HG02840 (cell line): ENCODE results near the gene PRKAR2B.
A peak's percentile ranks its signal among the peaks of the same experiment; 100 is the strongest.
"Not testable (repeated sequence)": the region's sequence is repeated elsewhere in the genome, so short reads cannot be mapped to it uniquely, and the experiment has no call there.

Source experiments
- ATAC-seq: cut with Tn5 transposase; IDR thresholded peaks from one replicate; pipeline ENCODE4 v1.9.1; 2021; ENCODE audit warnings: mild to moderate bottlenecking, moderate library complexity, moderate number of reproducible peaks; ENCODE audit not compliant: unreplicated experiment, low FRiP score

The PRKAR2B gene

DNA sequence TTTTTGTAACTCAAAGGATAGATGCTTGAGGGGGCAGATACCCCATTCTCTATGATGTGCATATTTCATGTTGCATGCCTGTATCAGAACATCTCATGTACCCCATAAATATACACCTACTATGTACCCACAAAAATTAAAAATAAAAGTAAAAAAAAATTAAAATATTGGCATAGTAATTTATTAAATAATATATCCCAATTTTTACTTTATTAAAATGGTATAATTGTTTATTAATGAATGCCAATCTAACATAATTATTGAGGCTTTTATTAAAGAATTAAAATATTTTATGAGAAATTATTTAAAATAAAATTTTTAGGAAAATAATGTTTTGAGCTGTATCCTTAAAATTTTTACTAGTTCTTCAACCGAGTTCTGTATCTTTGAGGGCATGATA lies 105.4 kb downstream of the PRKAR2B start:
- no peak for ATAC-seq

DNA sequence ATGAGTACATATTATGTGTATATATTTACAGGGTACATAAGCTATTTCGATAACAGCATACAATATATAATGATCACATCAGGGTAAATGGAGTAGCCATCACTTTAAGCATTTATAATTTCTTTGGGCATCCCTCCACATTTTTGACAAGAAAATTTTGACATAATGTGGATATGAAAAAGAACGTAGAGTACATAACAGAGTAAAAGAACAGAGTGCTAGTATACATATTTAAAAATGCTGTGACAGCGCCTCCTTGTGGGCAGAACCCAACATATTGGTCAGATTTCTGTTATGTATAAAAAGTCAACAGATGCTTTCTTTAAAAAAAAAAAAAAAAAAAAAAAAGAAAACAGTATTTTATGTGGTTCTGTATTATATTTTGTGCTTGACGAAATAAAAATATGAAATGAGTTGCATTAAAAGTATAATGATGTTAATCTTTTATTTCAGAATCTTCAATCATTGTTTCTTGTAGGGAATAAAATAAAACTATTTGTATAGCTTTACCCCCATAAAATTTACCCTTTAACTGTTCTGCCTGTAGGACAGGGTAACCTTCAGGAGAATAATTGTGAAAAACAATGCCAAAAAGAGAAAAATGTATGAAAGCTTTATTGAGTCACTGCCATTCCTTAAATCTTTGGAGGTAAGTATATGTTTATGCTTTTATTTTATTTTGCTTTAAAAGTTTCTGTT lies 106.0 kb downstream of the PRKAR2B start:
- ATAC-seq = no peak

DNA sequence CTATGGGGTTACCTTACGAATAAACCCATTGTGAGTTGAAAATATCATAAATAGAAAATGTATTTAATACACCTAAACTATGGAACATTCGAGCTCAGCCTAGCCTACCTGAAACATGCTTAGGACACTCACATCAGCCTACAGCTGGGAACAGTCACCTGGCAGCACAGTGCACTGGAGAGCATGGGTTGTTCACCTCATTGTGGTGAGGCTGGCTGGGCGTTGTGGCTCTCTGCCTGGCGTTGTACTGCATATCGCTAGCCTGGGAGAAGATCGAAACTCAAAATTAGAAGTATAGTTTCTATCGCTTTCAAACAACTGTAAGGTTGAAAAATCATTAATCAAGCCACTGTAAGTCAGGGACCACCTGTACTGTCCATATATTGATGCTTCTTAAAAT lies 107.0 kb downstream of the PRKAR2B start:
- ATAC-seq = no peak

DNA sequence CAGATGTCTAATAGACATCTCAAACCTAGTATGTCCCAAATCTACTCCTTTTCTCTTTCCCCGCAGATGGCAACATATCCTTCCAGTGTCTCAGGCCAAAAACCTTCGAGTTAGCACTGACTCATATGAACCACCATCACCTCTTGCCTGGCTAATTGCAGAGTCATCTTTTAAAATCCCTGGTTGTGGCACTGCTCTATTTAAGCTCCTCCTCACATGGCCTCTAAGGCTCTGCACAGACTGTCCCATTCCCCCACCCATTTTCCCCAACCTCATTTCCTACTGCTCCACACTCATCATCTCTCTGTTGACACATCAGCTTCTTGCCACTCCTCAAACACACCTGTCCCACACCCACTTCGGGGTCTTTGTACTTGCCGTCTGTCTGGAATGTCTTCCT lies 107.5 kb downstream of the PRKAR2B start:
- no peak for ATAC-seq

DNA sequence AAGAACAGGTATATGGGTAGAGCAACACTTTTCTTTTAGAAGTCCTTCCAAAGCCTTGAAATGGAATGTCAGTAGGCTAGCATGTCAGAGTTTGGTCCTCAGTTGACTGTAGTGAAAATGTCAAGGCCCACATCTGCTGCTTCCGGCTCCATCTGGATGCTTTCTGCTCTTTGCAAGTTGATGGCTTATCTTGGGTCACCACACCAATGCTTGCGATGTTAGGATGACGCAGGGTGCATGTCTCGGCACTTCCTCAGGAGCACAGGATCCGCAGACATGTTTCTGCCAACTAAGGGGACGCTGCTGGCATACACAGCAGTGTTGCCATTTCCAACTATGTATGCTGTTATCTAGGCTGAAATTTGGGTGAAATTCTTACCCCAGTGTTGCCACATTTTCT lies 110.3 kb downstream of the PRKAR2B start:
- no peak for ATAC-seq

DNA sequence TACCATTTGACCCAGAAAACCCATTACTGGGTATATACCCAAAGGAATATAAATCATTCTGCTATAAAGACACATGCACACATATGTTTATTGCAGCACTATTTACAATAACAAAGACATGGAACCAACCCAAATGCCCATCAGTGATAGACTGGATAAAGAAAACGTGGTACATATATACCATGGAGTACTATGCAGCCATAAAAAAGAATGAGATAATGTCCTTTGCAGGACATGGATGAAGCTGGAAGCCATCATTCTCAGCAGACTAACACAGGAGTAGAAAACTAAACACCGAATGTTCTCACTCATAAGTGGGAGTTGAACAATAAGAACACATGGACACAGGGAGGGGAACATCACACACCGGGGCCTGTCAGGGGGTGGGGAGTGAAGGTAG lies 111.2 kb downstream of the PRKAR2B start:
- not testable (repeated sequence) for ATAC-seq

DNA sequence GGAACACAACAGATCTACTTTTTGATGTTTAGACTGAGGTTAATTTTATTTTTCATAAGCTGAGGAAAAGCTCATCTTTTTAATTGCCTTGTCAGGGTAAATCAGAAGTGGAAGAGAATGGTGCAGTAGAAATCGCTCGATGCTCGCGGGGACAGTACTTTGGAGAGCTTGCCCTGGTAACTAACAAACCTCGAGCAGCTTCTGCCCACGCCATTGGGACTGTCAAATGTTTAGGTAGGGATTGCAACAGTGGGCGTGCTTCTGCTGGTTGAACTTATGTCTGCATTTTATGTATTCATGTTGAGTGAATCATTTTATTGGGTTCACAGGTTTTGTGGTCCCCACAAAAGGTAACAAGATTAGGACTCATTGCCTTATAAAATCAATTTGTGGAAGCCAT lies 112.6 kb downstream of the PRKAR2B start:
- no peak for ATAC-seq

DNA sequence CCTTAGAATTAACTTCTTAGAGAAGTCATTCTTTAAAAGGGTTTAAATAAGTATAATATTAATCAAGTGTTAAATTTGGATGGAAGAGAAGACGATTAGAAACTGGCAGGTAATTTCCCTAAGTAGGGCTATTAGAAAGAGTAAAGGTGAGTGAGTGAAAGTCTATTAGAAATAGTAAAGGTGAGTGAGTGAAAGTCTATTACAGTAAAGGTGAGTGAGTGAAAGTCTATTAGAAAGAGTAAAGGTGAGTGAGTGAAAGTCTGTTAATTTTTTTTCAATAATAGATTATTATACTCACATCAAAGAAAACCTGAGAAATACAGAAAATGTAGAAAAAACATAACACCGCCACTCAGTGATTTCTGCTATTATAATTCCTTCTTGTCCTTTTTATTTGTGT lies 113.5 kb downstream of the PRKAR2B start:
- no peak for ATAC-seq

DNA sequence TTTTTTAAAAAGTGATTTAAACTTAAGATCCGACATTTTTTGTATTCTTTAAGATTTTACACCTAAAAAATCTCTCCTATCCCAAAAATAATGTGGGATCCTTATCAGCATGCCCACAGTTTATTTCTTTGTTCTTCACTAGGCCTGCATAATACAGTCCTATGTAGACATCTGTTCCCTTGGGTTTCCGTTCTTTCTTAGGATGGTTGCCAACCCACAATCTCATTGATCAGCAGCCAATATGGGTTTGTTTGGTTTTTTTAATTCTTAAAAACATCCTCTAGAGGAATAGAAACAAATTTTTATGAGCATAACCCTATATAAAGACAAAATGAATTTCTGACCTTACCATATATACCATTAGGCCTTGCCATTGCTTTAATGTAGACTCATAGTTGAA lies 115.9 kb downstream of the PRKAR2B start:
- no peak for ATAC-seq

DNA sequence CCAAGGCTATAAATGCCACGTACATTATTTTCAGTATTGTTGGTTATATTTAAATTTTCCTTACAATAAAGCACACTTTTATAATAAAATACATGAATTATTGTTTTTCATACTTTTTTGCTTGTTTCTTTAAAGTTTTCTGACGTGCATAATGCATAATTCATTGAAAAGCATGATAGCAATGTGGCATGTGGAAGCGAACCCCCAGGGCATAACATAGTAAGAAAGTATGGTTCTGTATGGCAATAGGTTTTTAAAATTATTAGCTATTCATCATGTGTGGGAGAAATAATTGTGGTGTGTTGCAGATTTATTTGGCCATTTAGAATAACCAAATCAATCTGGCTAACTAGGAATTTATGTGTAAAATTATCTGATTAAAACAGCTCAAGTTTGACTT lies 116.9 kb downstream of the PRKAR2B start:
- no peak for ATAC-seq

DNA sequence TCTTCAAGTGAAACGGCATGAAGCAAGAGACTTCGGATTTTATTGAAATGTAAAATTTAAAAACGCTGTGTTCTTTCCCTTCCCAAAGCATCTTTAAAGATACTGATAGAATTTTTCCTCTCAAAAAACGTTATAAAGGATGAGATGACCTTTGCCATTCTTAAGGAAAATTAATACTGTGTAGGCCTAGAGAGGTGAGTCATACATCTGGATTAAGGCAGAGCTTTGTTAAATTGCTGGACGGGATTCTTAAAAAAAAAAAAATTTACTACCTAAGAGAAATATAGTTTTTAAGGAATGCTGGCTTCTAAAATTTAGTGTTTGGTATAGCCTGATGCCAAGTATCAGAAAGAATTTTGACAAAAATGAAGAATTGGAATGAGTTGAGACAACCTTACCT lies 118.0 kb downstream of the PRKAR2B start:
- ATAC-seq = no peak

DNA sequence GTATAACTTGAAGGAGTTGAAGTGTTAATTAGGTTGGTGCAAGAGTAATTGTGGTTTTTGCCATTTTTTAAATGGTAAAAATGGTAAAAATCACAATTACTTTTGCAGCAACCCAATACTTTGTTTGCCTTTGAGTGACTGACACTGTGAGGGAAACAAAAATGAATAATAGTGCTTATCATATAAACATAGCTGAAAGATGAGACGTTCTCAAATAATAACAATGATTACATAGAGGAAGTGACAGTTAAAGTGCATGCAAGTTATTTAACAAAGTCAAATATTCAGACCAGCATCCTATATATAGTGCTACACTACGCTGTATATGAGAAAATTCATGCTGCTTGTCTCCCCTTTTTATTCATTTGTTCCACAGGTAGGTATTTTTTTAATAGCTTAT lies 119.6 kb downstream of the PRKAR2B start:
- ATAC-seq = no peak

DNA sequence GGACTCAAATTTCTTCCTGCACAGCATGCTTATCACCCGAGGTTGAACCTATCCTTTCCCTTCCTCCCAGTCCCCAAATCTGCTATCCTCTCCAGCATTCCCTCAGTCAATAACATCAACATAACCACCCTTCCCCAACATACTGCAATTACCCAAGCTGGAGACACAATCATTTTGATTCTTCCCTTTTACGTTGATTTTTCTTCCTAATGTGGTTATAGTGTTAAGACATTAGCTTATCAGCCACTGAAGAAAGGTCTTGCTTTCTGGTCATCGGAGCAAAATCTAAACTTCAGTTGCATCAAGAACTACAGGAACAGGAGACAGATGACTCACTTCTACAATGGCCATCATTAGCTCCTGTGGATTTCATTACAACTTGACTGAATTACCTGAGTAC lies 120.8 kb downstream of the PRKAR2B start:
- no peak for ATAC-seq

DNA sequence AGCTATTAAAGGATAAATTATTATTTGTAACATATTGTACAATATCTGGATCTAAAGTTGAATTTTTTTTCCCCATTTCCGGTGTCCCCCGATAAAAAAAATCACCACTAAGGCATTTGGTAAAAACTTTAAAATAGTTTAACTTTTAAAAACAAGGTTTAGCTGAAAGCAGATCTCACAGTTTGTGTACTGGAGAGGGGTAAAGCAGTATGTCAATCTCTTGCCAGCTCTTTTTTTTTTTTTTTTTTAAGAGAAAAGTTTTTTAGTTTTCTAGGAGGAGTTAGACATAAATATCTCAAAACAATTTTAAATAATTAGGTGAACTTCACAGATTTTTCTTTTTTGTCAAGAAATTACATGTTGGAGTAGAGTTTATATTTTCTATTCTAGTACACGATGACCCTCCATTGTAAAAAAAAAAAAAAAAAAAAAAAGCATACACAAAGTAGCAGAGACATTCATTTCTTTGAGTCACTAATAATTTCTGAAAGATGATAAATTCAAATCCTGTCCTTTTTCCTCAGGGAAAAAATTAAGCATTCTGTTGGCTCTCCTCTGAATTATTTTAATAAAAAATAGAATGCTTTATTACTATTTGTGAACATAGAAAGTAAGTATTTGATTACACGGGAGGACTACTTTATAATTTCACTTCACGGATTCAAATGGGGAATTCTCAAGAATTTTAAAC lies 122.4 kb downstream of the PRKAR2B start:
- ATAC-seq = no peak

DNA sequence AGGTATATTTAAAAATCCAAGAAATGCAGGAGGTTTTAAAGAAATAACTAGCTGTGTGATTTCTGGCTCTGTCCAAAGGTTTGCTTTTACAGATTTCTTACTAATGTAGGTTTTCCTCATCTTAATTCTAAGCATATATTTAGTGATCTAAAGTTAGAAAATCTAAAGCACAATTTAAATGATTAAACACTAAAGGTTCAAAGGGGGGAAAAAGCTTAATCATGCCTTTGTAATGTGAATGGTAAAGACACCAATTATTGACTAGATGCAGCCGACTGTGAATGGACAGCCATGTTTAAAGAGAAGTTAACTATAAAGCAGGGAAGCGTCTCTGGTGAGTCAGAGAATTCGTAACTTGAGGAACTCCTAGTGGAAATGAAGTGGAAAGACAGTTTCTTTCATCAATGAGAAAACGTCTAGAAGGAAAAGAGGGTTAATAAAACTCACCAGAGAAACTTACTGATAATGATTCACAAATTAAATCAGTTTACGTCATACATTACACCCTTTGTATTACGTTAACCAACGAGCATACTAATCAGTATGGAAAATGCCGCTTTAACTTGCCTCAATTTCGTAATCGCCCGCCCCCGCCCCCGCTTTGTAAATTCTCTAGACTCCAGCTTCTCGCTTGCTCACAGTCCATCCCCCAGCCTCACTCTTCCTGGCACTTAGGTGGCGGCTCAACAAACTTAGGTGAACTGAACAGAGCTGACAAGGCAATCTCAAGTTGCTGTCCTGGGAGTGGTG lies 123.2 kb downstream of the PRKAR2B start:
- ATAC-seq = no peak

DNA sequence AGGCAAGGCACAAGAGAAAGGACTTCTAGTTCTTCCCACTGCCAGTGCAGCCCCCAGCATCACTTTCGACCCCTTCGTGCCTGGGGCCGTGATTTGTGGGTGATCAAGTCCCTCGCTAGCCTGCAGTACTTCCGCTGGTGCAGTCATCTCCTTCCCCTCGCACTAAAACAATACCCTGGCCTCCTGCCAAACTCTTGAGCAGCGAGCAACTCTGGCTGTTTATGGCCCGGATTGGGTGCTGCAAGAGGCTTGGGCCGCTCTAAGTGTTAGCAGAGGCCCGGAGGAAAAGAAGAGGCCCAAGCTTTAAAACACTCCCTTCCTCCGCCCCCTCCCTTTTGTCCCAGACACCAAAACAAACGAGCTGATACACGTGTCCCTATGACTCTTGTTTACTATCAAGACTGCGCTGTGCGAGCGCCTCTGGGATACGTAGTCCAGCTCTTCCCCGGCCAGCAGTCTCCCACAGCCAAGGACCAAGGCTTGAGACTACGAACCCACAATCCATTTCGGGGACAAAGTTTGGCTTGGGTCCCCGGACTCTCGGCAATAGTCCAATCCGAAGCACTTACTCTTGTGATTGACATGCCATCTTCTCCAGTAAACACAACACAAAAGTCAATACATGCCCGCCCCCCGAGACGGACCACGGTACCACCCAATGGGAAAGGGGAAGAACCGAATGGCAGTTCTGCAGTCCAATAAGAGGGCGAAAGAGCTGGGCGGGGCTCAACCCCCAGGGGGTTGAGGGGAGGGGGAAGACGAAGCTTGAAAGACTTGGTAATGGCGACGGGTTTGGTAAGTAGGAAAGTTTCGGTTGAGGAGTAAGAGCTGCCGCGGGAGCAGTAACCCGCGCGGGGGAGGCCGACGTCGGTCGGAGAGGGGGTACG lies 124.0 kb downstream of the PRKAR2B start, which contains the start of gene HBP1:
HBP1 (plus strand) TSS at position 771 of the 887 bp plus-strand sequence. CDS start 10,891 bp downstream, outside the sequence.
- ATAC-seq = peak; percentile 92

DNA sequence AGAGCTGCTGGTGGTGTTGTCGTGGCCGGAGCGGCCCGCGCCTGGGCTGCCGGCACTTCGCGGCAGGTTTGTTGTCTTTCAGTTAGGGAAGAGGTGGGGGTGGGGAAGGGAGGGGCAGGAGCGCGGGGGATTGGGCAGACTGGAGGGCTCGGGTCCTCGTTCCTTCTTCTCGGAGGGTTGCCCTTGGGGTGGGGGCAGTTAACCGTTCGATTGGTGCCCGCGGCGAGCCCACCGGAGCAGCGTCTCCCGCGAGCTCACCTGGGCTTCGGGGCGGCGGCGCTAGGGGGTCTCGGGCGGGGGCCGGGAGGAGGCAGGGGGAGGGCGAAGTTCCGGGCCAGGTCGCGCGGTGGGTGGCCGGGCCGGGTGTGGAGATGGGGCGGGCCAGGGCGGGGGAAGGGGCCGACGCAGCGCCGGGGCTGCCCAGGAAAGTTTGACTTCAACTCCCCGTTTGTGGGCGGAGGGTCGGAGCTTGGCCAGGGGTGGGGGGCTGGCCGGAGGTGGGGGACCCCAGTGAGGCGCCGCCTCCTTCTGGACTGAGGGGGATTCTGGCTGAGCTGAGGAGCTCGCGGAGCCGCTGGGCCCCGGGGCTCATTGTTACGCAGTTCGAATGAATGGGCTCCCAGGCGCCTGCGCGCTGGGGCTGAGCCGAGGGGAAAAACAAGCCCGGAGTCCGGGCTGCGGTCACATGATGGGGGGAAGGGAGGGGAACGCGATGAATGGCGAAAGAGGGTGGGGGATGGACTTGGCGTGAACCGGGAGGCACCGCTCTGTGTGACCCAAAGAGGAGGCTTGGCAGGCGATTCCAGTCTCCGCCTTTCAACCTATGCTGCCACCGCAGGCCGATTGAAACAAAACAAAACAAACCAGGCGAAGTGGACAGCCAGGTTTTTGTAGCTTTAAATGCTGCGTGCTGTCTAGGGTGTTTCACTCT lies 124.9 kb downstream of the PRKAR2B start:
- no peak for ATAC-seq

DNA sequence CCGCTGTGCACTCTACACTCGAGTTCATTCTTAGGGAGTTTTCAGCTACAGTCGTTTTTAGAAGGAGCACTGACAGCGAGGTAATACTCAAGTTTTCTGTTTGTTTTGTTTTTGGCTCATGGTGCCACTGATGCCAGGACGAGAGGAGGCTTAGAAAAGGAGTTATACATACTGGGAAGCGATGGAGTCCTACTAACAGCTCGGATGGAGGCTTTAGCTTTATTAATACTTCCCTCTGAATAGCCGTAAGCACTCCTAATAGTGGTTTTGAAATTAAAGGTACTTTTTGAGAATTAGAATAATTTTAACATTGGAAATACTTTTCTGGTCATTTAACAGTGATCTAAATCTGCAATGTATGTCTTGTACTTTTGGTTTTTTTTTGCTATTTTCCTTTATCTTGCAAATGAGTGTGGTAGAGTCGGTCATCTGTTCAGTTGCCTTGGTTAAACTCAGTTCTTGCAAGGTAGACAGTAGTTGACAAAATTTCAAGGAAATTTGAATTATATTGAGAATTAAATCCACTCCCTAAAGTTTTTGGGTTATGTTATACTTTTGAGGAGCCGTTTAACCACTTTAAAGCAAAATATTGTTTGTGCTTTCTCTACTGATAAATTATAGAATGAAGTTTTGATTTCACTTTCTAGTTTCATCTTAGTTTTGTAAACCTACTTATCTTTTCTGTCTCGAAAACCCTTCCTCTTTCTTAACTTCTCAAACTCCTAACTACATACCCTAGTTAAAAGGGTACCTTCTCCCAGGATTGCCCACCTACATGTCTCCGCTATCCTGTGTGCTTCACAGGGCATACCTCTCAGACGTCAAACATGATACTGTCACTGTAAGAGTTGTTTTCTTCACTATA lies 125.8 kb downstream of the PRKAR2B start:
- no peak for ATAC-seq
